Renal pelvis (tissue), 4 donors: Measurements from ENCODE around the gene MMP21. TPM values are rescaled to one million over a fixed set of nuclear protein-coding genes. Genes with fewer than 3 reads are reported as not detected.

Experiments used
- DNase-seq: peaks from one replicate; pipeline ENCODE4 v3.0.0-alpha.2; 2013
- polyA plus RNA-seq, 3 donors: library from polyadenylated mRNA; unstranded; fragments of 120-200 nt; gene quantifications; one replicate each; pipeline ENCODE4 v1.2.1, GENCODE V29; 2013; ENCODE audit not compliant: insufficient read length in 3 of 3

Gene MMP21
- polyA plus RNA-seq, 3 donors: 0.20 to 0.74 (median 0.26) TPM

- no peak for DNase-seq
Observed at GRCh38 chr10:125792342-125793300, 17.0 kb upstream of the MMP21 start.

DNA sequence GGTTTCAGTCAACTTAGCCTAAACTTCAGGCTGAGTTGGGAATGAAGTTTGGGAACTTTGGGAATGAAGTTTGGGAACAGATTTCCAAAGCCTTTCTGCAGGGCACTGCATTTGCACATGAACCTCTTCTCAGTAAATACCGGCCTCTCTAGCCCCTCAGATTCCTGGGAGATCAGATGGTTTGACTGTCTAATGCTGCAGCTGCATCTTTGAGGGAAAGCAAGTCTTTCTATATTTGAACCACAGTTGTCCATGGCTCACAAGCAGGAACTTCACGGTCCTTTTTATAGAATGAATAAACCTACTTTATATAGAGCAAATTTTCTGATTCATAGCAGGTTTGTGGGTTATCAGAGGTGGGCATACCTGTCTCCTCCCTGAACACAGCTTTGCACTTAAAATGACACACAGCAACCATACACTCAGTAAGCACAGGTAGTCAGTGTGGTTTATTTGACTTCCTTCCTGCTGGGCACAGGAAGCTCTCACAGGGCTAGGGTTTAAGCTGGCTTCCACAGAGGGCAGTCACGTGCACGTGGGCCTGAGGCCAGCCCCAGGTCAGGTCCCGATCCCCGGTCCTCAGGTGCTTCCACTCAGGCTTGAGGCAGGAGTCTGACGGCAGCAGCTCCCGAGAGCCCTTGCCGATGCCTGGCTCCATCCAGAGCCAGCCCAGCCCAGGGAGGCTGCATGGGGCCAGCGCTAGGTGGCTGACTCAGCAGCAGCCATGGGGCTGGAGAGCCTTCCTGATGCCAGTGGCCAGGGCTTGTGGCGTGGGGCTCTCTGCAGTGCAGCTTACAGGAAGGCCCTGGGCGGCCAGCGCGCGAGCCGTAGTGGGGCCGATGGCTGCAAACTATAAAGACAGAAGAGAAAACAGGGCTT, 12.8 kb upstream of the MMP21 start:
- DNase-seq: no peak

DNA sequence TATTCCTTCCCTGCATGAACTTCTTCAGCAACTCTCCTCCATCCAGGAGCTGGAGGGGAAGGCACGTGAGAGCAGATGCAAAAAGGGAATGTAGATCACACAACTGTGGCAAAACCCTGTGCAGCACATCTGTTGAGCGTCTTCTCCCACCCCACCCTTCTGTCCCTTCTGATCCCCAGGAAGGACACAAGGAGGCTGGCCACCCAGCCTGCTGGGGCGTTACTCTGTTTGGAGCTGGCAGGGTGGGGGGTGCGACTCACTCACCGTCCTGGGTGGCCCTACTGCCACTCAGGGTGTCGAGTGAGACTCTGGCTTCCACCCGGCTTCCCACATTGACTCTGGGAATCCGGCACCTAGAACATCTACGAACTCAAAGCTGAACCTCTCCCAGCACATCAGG, 10.2 kb upstream of the MMP21 start:
- DNase-seq: no peak

DNA sequence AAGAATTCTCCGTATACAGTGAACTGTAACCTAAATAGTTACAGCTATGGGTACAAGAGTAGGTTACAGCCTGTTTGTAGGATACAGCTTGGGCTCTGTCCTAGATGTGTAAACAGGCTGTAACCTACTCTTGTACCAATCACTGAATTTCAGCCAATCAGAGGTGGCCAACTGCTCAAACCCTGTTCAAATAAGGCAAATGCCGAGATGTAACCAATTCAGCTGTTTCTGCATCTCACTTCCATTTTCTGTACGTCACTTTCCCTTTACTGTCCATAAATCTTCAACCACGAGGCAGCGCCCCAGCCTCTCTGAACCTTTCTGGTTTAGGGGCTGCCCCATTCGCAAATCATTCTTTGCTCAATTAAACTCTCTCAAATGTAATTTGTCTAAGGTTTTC, 8.3 kb upstream of the MMP21 start:
- DNase-seq: no peak

DNA sequence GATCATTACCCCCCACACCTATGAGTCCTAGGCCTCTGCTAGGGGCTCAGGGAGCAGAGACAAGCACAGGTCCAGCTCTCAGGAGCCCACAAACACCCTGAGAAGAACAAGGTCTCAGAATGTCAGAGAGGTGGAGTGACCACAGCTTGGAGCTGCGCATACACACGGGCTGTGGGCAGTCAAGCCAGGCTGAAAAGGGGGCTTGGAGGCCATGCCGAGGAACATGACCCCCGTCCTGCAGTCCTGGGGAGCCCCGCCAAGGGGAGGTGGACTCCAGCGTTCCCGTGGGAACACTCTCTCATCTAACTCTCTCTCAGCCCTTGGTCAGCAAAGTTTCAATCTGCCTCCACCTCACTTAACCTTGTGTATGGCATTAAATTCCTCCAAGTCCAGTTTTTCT, 7.8 kb upstream of the MMP21 start:
- no peak for DNase-seq

- DNase-seq: no peak
Observed at GRCh38 chr10:125782616-125783015, 7.0 kb upstream of the MMP21 start.

GRCh38 chr10:125782054-125782453, 6.4 kb upstream of the MMP21 start:
- DNase-seq: no peak

DNA sequence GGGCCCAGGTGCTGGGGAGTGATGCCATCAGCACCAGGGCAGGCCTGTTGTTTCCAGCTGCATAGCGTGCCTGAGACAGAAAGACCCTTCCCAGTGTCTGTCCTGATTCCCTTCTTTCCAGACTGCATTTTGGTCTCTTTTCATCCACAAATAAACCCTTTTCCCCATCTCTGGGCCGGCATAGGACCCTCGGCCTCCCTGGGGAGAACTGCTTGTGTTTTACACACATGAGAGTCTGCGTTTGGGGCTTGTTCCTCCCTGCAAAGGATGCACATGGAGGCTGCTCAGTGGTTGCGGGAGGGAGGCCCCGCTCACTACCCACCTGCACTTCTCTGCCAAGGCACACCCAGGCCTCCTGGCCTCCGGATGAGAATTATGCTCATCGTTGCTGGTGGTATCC, 5.8 kb upstream of the MMP21 start:
- no peak for DNase-seq

DNA sequence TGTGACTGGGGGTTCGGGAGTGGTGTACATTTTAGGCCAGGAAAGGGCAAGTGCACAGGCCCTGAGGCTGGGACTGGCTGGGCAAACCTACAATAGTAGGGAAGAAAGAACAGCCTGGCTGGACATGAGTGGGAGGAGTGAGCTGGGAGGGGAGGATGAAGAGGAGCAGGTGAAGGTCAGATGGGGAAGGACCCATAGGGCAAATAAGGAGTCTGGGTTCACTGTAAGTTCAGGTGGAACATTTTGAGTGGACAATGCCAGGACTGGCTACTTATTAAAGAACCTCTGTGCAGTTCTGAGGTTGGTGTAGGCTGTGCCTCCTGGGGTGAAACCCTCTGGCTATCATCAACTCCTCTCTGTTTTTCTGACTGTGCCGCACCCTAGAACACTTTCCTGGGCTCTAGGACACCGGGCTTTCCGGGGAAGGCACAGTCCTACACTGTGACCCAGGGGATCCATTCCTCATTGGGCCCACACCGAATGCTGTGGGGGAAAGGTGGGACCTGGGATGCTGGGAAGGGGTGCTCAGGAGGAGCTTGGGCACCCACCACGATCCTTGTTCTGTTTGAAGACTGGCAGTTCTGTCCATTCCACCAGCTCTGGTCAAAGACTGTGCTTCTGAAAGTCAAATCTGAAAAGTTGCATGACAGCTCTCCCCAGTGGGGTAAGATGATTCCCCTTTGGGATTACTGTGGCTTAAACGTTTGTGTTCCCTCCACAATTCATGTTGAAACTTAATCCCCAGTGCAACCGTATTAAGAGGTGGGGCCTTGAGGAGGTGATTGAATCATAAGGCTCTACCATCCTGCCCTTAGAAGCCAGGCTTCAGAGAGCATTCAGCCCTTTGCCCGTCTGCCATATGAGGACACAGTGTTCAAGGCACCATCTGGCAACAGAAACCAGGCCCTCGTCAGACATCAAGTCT, 4.0 kb upstream of the MMP21 start:
- no peak for DNase-seq

DNA sequence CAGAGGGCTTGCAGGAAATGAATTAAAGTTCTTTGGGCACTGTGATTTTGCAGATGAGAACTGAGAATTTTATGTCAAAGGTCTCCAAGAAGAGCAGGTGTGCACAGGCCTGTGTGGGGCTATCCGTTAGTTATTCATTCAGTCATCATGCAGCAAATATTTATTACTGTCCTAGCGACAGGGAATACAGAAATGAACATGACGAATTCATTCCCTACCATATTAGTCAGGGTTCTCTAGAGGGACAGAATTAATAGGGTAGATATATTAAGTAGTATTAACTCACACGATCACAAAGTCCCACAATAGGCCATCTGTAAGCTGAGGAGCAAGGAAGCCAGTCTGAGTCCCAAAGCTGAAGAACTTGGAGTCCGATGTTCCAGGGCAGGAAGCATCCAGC, 2.9 kb upstream of the MMP21 start:
- DNase-seq: no peak

DNA sequence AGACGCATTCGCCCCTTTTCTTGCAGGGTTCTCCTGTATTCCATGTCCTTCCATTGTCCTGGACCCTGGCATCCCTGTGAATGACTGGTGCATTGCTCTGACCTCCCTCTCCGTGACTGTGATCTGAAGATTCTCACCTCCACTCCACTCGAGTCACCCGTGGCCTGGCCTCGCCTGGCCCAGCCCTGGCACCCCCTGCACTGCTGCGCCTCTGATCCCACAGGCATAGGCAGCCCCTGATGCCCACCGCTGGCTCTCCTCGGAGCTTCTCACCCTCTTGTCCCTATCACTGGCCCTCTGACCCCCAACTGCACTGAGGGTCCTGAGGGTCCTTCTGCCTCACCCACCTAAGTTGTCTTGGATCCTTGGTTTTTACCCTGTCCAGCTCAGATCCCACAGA, 2.2 kb upstream of the MMP21 start:
- no peak for DNase-seq

DNA sequence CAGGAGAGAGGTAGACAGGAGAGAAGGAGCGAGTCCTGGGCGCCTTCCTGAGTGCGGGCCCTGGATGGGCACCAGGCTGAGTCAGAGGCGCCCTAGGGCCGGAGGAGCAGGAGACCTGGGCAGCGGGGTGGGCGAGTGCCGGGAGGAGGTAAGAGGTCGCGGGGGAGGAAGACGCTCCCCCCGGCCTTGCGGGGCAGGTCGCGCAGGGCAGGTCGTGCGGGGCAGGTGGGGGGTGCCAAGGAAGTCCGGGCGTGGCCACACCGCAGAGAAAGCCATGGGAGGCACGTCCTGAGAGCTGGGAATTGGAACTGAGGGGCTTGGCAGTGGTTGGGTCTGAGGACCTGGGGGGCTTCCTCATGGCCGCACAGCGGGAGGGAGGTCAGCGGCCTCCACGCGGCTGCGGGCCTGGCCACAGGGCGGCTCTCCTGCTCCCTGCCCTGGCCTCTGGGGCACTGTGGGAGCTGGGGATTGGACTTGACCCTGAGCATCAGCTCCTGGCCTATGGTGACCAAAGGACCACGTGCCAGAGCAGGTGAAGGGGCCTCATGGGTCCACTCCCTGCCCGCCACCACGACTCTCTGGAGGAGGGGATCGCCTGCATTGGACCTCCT, 935 bp downstream of the MMP21 start:
- no peak for DNase-seq

DNA sequence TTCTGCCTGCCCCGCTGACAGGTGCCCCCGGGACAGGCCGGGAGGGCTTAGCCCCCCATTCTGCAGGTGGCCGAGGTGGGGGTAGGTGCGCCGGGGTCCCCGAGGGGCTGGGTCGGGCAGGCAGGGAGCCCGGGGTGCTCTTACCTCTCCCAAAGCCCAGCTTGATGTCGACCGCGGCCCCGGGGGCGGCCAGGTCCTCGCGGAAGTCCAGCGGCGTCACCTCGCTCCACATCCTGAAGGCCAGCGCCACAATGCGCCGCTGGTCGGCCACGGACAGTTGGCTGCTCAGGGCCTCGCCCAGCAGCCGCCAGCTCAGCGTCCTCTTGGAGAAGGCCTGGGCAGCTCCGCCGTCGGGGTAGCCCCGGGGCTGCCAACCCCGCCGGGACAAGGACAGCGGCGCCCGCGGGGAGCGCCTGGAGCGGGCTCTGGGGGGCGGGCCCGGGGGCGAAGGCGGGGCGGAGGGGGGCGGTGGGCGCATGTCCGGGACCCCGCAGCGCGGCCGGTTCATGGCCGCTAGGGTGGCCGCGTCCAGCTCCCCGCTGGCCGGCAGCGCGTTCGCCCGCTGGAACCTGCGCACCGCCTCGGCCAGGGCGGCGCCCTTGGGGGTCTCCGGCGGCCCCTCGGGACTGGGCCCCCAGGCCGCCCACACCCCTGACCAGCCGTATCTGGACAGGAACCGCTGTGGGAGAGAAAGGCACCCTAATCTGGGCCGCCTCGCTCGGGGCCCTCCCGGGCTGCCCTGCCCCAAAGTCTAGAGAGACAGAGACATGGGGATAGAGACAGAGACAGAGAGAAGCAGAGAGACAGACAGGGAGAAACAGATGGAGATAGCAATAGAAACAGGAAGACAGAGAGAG, 1.7 kb downstream of the MMP21 start:
- no peak for DNase-seq

- no peak for DNase-seq
Observed at GRCh38 chr10:125772864-125773180, 2.8 kb downstream of the MMP21 start.

GRCh38 chr10:125772112-125772863, 3.3 kb downstream of the MMP21 start:
- no peak for DNase-seq

DNA sequence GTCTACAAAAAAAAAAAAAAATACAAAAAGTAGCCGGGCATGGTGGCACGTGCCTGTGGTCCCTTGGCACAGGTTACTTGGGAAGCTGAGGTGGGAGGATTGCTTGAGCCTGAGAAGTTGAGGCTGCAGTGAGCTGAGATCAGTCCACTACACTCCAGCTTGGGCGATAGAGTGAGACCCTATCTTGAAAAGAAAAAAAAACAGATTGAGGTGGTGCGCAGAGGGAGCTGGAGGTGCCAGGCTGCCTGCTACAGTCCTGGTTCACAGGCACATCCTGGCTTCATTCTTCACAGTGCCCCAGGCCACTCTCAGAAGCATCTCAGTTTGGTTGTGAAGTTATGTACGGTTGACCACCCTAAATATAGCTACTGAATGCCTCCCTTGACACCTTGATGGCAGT, 4.8 kb downstream of the MMP21 start:
- DNase-seq: no peak

DNA sequence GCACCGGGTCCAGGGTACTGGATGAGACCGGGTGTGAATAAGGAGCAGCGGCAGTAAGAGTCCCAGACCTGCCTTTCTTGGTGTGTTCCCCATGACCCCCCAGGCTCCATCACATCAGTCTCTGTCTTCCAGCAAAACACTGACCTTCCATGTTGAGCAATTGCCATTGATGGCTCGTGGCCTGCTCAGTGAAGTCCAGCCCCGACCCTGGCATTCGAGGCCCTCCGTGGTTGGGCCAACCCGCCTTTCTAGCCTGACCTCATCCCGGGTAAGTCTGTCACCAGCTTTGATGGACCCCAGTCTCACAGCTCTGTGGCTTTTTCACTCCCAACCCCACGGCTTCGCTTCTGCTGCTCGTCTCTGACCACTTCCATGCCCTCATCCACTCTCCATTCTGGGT, 6.4 kb downstream of the MMP21 start:
- no peak for DNase-seq

- peak; percentile 58 for DNase-seq
Observed at GRCh38 chr10:125768219-125768855, 7.3 kb downstream of the MMP21 start.

GRCh38 chr10:125766511-125766910, 9.1 kb downstream of the MMP21 start:
- no peak for DNase-seq
